Inflammatory macrophage (primary cell): Measurements from ENCODE around the gene MZT1.
"Not testable (repeated sequence)": the region's sequence is repeated elsewhere in the genome, so short reads cannot be mapped to it uniquely, and the experiment has no call there.

ENCODE experiments used
- DNase-seq, 2 donors: peaks; one replicate each; pipeline ENCODE4 v3.0.0-alpha.2; 2020 to 2022
- total RNA-seq, 18 experiments: gene quantifications; one replicate each; lab custom pipeline; 2026; ENCODE audit warnings: mixed read lengths in 6 of 18, inconsistent platforms in 2 of 18; lab: John Stamatoyannopoulos, UW

MZT1 gene, protein sequence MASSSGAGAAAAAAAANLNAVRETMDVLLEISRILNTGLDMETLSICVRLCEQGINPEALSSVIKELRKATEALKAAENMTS
- total RNA-seq = 12.5 to 56.8 (median 31.4) reads per million in 18 experiments

DNA sequence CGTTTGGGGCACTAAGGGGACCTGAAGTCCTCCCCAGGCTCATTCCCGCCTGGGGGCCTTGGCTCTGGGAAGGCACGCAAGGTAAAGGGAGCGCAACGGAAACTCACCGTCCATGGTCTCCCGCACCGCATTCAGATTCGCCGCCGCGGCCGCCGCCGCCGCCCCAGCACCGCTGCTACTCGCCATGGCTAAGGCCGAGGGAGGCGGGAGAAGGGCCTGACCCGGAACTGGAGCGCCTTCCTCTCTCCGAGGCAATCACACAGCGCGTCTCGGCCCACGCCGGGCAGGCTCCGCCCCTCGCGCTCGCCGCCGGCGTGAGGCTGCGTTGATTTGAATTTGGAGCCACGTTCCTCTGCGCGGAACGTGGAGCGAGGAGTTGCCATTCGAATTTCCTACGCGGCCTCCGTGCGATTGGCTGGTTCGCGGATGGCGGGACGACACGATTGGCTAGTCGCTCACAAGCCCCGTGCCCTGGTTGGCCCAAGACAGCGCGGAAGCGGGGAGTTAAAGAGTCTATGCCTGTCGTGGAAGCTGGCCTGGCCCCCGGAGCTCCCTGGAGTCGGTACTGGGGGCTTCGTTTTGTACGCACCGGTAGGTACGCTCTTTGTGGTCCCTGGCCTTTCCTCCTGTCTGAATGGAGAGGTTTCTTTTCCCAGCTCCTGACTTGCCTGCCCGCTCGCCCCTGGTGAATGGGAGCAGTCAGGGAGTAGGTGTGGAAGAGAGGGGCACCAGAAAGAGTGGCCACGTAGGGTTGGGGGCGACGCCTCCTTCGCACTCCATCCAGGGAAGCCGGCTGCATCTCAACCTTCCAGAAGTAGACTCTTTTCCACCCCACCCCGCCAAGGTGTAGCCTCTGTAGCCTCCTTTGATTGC is at the start of gene MZT1, which contains the start of gene BORA:
MZT1 (minus strand) TSS at position 213 of the 873 bp plus-strand sequence; CDS start at position 186, 27 bp downstream.
BORA (plus strand) TSS at position 507 of the 873 bp plus-strand sequence. CDS start 1,018 bp downstream, outside the sequence.
- DNase-seq = peak; percentile 98 to 99

DNA sequence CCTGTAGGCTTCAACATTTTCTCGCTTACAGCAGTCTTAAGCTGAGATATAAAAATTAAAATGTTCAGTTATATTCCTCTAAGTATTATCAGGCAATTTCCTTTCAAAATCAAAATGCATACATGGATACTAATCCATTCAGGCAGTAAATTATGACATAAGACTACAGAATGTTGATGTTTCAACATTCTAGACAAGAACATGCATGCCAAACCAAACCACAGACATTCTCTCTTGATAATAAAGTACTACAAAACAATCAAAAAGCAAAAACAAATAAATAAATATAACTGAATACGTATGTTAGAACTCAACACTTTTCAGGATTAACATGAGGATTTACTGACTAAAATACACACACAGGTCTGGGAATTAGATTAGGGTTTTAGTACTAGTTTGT is 46.6 kb upstream of the MZT1 start:
- no peak for DNase-seq

DNA sequence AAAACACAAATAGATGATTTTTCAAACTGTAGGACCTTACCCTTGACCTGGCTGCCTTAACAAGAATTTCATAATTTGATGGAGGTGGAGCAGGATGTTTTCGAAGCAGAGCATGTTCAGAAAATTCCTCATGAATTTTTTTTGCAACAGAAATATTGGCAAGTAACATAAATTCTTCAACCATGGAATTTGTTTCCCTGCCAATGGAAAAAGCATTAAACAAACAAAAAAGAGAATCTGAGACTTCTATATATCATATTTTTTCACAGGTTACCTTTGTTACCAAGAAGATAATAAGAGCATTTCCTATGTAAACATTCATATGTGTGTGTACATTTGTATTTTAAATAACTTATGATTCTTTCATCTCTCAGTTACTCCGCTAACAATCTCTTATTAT is 36.0 kb upstream of the MZT1 start:
- no peak for DNase-seq

DNA sequence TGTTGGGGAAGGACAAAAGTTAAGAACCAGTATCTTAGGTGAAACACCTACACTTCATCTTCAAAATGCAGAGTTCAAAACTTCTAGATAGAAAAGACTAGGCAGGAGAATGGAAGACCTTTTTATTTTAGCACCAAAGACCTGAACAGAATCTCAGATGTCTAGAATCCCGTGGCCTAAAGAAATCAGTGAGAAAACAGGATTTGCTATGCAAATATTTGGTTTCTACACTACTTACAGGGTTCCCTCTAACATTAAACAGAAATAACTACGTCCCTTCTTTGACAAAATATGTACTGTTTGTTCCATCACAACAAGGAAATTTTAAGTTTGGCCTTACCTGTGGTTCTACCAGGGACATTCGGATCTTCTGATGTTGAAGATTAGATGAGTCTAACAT is 32.8 kb upstream of the MZT1 start:
- no peak for DNase-seq

DNA sequence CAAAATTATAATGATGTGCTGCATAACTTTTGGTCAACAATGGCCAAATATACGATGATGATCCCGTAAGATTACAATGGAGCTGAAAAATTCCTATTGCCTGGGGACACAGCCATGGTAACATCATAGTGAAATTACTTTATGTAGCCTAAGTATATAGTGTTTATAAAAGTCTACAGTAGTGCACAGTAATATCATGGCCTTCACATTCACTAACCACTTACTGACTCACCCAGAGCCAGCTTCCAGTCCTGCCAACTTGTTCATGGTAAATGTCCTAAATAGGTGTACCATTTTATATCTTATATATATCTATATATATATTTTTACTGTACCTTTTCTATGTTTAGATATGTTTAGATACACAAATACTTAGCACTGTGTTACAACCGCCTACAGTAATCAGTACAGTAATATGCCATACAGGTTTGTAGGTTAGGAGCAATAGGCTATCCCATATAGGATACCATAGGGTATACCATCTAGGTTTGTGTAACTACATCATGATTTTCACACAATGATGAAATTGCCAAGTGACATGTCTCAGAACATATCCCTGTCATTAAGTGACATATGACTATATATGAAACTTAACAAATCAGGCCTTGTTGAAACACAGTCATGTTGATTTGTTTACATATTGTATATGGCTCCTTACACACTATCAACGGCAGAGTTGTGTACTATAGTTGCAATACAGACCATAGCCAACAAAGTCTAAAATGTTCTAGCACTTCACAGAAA is 30.5 kb upstream of the MZT1 start:
- no peak for DNase-seq

DNA sequence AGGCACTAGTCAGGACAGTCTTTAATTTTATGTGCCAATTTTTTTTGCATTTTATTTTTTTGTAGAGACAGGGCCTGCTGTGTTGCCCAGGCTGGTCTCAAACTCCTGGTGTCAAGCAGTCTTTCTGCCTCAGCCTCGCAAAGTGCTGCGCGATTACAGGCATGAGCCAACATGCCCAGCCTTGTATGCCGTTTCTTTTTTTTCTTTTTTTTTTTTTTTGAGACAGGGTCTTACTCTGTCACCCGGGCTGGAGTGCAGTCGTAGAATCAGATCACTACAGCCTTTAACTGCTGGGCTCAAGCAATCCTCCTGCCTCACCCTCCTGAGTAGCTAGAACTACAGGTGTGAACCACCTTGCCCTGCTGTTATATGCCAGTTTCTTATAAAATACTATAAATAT is 26.7 kb upstream of the MZT1 start:
- no peak for DNase-seq

DNA sequence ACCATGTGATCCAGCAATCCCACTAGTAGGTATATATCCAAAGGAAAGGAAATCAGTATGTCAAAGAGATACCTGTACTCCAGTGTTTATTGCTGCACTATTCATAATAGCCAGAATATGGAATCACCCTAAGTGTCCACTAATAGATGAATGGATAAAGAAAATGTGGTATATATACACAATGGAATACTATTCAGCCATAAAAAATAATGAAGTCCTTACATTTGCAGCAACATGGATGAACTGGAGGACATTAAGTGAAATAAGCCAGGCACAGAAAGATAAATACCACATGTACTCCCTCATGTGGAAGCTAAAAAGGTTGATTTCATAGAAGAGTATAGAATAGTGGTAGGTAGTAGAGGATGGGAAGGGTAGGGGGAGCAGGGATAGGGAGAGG is 23.8 kb upstream of the MZT1 start:
- no peak for DNase-seq

DNA sequence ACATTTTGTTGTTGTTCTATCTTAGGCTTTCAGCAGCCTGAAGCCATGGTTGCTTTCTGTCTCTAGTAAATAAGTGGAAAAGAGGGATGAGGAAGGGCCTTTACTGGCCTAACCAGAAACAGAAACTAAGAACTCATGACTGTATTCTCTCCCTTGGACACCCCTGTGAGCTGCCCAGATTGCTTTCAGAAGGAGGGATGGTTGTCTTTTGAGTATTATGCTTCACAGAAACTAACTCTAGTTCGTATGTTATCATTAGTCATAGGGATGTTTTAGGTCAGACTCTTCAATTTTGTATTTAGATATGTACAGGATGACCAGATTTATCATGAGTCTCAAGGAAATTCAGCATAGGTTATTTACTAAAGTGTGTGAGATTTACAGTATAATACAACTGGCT is 17.8 kb upstream of the MZT1 start:
- no peak for DNase-seq

DNA sequence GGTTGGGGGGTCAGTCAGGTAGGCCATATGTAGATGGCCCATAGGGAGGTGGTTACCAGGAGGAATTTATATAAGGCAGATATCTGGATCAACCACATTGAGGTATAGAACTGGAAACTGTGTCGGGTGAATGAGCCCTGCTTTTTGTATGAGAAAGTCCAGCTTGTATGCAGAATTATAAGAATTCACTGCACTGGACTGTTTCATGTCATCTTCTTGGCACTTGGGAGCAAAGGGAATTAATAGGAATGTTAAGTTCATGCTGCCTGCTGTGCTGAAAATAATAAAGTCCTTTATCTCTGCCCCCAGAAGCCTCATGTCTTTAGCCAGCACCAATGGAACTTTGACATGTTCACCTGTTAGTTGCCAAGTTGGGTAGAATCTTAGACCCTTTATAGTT is 12.6 kb upstream of the MZT1 start:
- no peak for DNase-seq

DNA sequence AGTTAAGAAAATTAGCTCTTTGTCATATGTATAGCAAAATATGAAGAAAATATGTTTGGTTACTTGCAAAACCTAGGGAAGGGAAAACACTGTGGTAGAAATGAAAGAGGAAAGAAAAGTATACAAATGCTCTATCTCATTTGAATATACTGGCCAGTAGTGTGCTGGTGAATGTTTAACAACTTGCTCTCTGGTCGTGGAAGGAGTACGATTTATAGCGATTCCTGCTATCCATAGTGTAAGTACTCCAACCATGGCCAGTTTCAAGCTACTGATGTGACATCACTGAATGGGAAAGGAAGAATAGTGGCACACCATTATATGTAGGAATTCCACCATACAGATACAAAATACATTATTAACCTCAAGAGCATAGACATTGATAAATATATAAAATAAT is 9.6 kb upstream of the MZT1 start:
- DNase-seq = no peak

DNA sequence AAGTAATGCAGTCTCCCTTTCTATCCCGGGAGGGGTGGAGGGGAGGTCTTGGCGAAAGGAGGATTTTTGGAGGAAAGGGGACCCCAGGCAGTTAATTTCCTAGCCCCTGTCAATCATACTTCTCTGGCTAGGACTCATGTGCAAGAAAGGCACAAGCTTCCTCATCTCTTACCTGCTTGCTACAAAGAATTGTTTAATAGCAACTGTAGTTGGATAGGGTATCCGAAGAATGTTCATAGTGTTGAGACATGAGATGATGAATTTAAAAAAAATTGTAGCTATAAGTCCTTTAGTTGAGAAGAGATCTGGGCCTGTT is 819 bp upstream of the MZT1 start:
- DNase-seq = no peak

DNA sequence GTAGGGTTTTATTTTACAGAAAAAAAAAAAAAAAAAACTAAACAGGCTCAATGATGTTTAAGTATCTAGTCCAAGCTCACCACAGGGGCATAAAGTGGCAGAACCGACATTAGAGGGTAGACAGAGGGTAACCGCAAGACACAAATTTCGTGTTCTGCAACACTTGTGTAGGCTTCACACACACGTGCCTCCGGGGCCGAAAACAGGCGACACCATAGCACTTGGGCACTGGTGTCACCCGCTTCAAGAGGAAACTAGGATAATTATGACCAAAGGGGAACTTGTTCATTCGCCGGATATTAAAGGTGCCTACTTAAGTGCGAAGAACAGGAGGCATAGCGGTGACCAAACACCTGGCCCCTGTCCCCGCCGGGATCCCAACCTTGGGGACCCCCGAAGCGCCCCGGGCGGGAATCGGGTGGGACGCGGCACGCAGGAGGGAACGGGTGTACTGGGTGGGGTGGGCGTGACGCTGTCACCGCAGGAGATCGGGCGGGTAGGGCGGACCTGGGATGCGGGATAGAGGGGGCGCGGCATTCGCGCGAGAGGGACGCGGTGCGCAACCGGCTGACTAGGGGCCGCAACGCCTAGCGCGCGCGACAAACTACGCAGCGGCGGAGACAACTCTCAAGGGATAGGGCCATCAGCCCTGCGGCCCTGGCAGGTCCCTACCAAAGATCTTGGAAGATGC is 558 bp downstream of the MZT1 start:
- peak; percentile 68 for DNase-seq

DNA sequence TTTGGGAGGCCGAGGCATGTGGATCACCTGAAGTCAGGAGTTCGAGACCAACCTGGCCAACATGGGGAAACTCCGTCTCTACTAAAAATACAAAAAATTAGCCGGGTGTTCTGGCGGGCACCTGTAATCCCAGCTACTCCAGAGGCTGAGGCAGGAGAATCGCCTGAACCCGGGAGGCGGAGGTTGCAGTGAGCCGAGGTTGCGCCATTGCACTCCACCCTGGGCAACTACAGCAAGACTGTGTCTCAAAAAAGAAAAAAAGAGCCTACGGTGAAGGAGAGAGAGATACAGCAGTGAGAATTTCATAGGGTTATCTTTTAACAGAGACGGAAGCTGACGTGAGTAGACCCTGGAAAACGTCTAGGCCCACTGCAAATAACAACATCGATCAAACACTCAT is 1.2 kb downstream of the MZT1 start:
- DNase-seq = not testable (repeated sequence)

DNA sequence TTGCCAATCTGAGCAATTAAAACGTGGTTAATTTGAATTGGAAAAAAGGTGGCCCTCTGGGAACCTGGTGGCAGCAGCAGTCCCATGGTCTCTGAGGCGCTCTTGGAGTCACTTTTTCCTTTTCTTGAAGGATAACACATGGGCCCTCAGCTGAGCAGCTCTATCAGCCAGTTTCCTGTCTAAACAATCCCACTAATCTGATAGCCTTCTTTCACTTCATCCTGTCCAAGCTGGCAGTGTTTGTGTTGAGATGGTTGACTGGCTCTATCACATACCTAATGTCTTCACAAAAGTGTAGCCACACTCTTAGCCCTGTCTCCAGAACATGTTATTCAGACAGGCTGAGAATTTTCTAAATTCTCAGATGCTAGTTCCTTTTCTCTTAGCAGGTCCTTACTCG is 10.7 kb downstream of the MZT1 start:
- DNase-seq = no peak

DNA sequence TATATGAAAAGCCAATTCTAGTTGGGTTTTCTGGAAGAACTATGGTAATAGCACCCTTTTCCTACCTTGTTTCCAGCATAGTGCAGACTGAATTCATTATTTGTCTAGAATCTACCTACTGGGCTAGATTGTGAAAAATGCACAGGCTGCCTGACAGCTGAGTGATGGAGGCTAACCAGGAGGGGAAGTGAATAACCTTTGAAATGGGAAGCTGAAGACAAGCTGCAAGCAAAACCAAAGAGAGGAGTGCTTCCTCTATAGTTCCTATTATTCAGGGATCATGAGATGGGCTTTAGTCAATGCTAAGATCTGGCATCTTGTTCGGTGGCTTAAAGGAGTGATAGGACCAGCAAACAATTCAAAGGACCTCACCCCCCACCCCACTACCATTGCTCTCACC is 26.9 kb downstream of the MZT1 start:
- DNase-seq = peak; percentile 21 to 24

DNA sequence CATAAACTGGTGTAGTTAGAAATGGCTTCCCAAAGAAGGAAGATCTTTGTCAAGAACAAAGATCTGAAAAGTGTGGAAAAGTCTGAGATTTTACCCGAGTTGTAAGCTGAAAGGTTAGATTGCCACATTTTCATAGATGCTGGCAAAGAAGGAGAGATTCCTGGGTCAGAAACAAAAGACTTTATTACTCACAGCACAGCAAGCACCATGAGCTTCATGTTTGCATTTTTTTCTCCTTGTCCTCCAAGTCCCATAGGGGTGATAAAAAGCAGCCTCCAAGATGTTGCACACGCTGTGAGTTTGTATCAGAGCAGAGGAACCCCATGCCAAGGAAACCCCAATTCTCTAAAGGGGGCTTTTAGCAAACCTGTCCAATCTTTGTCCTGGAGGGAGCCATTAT is 29.3 kb downstream of the MZT1 start:
- DNase-seq = no peak

DNA sequence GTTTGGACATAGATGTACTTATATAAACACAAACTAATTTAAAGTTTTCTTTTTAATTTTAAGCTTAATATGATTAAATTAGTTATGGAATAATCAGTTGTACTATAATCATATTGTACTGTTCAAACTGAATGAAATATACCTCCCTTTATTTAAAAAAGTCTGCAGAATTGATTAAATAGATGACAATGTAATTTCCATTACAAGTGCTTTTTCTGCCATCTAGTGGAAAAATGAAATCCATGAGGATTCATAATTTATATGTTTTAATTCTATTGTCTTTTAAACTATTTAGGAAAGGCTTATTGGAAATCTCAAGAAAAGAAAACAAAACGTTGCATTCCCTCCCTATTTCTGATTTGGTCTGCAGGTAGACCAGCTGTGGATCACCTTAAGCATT is 30.9 kb downstream of the MZT1 start:
- DNase-seq = peak in 1 of 2 donors; percentile 38

DNA sequence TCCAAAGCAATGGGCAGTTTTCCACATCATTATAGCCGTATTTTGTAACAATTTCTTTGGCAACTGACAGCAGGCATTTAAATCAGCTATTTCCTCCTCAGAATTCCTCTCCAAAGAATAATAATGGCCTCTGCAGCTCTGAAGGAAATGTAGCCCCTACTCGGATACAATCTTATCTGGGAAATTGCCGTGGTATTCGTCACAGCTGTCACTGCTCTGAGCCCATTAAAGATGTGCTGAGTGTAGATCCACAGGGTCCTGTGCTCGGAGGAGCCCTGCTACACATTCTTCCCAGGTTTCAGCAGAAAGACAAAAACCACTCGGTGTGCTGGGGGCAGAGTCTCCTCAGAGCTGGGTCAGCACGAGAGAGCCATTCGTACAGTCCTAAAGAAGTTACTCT is 33.1 kb downstream of the MZT1 start:
- no peak for DNase-seq

DNA sequence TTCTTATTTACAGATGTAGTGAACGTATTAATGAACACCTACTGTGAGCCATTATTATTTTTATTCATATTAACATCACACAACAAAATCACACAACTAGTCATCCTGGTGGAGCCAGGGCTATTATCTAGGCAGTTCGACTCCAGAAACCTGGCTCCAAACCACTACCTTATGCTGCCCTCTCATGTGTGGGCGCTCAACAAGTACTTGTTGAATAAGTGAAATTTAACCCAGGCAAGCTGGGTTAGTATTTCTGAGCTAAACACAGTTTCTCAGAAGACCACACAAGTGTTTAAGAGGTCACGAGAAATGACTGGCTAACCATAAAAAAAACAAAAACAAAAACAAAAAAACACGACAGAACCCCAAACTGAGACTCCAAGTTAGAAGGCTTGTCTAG is 33.6 kb downstream of the MZT1 start:
- DNase-seq = no peak

DNA sequence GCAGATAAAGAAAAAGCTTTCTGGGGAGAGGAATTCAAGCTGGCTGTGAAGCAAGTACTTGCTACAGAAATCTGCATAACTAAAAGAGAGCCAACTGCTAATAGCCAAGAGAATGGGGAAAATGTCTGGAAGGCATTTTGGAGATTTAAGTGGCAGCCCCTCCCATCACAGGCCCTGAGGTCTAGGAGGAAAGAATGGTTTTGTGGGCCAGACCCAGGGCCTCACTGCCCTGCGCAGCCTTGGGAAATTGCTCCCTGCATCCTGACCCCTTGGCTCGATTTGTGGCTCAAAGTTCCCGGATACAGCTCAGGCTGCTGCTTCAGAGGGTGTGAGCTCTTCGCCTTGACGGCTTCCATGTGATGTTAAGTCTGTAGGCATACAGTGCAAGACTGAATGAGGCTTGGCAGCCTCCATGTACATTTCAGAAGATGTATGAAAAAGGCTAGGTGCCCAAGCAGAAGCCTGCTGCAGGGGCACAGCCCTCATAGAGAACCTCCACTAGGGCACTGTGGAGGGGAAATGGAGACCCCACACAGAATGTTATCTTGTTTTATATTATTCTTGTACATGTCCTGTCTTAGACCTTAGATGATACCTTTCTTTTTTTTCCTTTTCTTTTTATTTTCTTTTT is 34.4 kb downstream of the MZT1 start:
- no peak for DNase-seq

DNA sequence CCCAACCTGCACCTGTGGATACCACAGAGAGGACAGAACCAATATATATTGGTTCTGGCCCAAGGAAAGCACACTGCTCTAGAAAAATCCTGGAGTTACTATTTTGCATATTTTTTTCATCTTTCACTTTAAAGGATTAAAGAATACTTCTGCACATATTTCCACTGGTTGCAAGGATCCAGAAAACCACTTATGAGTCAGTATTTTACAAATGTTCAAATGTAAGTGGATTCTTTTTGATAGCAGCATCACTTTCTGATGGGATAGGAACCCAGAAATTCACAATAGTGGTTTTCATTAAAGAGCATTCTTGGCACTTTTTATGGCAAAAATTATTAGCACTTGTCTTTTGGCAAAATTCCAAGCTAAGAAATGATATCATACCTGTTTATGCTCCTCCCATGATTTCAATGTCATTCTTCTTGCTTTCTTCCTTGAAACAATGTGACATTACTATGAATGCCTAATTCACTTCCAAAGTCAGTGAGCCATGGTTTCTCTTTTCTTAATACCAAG is 38.2 kb downstream of the MZT1 start:
- no peak for DNase-seq

DNA sequence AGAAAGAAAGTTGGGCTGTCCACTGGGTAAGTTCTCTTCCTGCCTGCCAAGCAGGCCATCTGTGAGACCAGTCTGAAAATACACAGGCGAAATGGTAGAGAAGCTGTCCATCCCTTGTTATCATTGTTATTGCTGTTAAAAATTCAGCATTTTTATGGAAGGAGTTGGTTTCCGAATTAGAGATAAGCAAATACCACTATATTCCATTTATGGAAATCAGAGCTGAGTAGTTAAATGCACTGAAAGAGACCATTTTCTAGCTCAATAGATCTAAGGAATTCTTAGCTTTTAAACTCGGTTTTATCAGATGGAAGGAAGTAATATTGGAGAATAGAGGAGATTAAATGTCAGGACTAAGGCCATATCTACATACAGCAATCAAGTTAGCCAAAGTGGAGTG is 40.7 kb downstream of the MZT1 start:
- DNase-seq = no peak
